SK-N-SH (cell line): ENCODE data around the gene TMEM14C. TPM values are rescaled to one million over a fixed set of nuclear protein-coding genes. Genes with fewer than 3 reads are reported as not detected.
"Not testable (repeated sequence)": the region's sequence is repeated elsewhere in the genome, so short reads cannot be mapped to it uniquely, and the experiment has no call there.

Experiments
- CTCF ChIA-PET: fragments of 300-600, 350-600 bp; formaldehyde crosslinking; extraction: SDS; loops from one replicate; lab custom pipeline; 2021; lab: Yijun Ruan, JAX
- POLR2A ChIA-PET: fragments of 350-600 bp; sonication (Branson Sonifier 250); formaldehyde crosslinking; extraction: SDS; loops from one replicate; lab custom pipeline; 2020; ENCODE audit warnings: antibody characterized with exemption, inconsistent platforms; lab: Yijun Ruan, JAX
- DNase-seq: peaks from one replicate; pipeline ENCODE4 v3.0.0; 2012
- H2AFZ ChIP-seq: fragments of 200-600 bp; sonication (generic); 2 replicates; pipeline ENCODE4 v1.8.1; 2016; ENCODE audit warnings: antibody characterized with exemption, mild to moderate bottlenecking, low read depth
- H3F3A ChIP-seq: fragments of 200-600 bp; sonication (generic); replicated peaks from 2 replicates; pipeline ENCODE3; 2016; ENCODE audit warnings: antibody characterized with exemption, mild to moderate bottlenecking; ENCODE audit not compliant: insufficient read depth
- H3K27ac ChIP-seq, 2 experiments: fragments of 200-500 bp in 1 of 2; fragments of 200-600 bp in 1 of 2; sonication (Bioruptor generic) in 1 of 2; sonication (generic), shearing (Covaris generic) in 1 of 2; 2 replicates each; pipeline versions ENCODE4 v1.5.1 to v1.6.1; 2014 to 2016; ENCODE audit warnings: low read depth in 2 of 2, inconsistent platforms in 1 of 2, low read length in 1 of 2, mild to moderate bottlenecking in 1 of 2, mixed read lengths in 1 of 2
- H3K27me3 ChIP-seq: fragments of 200-600 bp; sonication (generic), shearing (Covaris generic); 2 replicates; pipeline ENCODE4 v1.6.1; 2016; ENCODE audit warnings: mixed run types; ENCODE audit not compliant: insufficient read depth
- H3K36me3 ChIP-seq, 2 experiments: fragments of 200-500 bp in 1 of 2; fragments of 200-600 bp in 1 of 2; sonication (Bioruptor generic) in 1 of 2; sonication (generic) in 1 of 2; replicated peaks in 1 of 2; 2 replicates each; pipeline versions ENCODE3 to v1.5.1; 2014 to 2016; ENCODE audit warnings: low read length in 1 of 2, mild to moderate bottlenecking in 1 of 2; ENCODE audit not compliant: insufficient read depth in 2 of 2, control insufficient read depth in 1 of 2
- H3K4me1 ChIP-seq, 2 experiments: fragments of 200-500 bp in 1 of 2; fragments of 200-600 bp in 1 of 2; sonication (Bioruptor generic) in 1 of 2; sonication (generic), shearing (Covaris generic) in 1 of 2; 2 replicates each; pipeline versions ENCODE4 v1.5.1 to v1.6.1; 2014 to 2016; ENCODE audit warnings: low read depth in 1 of 2, low read length in 1 of 2, mixed run types in 1 of 2; ENCODE audit not compliant: insufficient read depth in 2 of 2, control insufficient read depth in 1 of 2
- H3K4me2 ChIP-seq: fragments of 200-600 bp; sonication (generic), shearing (Covaris generic); 2 replicates; pipeline ENCODE4 v1.6.1; 2017; ENCODE audit warnings: mixed run types
- H3K4me3 ChIP-seq, 2 experiments: fragments of 200-500 bp in 1 of 2; fragments of 200-600 bp in 1 of 2; sonication (Bioruptor generic) in 1 of 2; sonication (generic), shearing (Covaris generic) in 1 of 2; 2 replicates each; pipeline versions ENCODE4 v1.5.1 to v1.8.1; 2014 to 2016; ENCODE audit warnings: low read depth in 2 of 2, inconsistent platforms in 1 of 2, low read length in 1 of 2, mild to moderate bottlenecking in 1 of 2, mixed read lengths in 1 of 2, moderate library complexity in 1 of 2
- H3K79me2 ChIP-seq: fragments of 200-600 bp; sonication (generic); 2 replicates; pipeline ENCODE4 v1.8.1; 2017; ENCODE audit warnings: mild to moderate bottlenecking; ENCODE audit not compliant: insufficient read depth
- H3K9ac ChIP-seq: fragments of 200-600 bp; sonication (generic); 2 replicates; pipeline ENCODE4 v1.6.1; 2017; ENCODE audit warnings: mixed run types
- H3K9me2 ChIP-seq: fragments of 200-600 bp; sonication (generic); 2 replicates; pipeline ENCODE4 v1.6.1; 2017; ENCODE audit warnings: mixed run types
- H3K9me3 ChIP-seq: fragments of 200-600 bp; sonication (generic); 2 replicates; pipeline ENCODE4 v1.6.1; 2017; ENCODE audit warnings: mixed run types, mild to moderate bottlenecking, moderate library complexity
- H4K20me1 ChIP-seq: fragments of 200-600 bp; sonication (generic); 2 replicates; pipeline ENCODE4 v1.6.1; 2017; ENCODE audit warnings: mild to moderate bottlenecking, mixed run types; ENCODE audit not compliant: insufficient read depth
- CHD2 ChIP-seq: fragments of 150-350 bp; IDR thresholded peaks from 2 replicates; pipeline ENCODE4 v1.6.1; 2018; ENCODE audit warnings: low read length; ENCODE audit not compliant: partially characterized antibody
- ELF1 ChIP-seq: IDR thresholded peaks from 2 replicates; pipeline ENCODE4 v1.4.0; 2012
- EP300 ChIP-seq, 2 experiments: IDR thresholded peaks; 2 replicates each; pipeline versions ENCODE4 v1.4.0 to v1.6.1; 2012; ENCODE audit warnings: borderline replicate concordance in 1 of 2, low read depth in 1 of 2, low read length in 1 of 2
- JUND ChIP-seq: IDR thresholded peaks from 2 replicates; pipeline ENCODE4 v1.4.0; 2012
- MXI1 ChIP-seq: IDR thresholded peaks from 2 replicates; pipeline ENCODE4 v1.6.1; 2012; ENCODE audit warnings: mild to moderate bottlenecking, low read depth, low read length, improper control_type of control experiment
- NRF1 ChIP-seq: IDR thresholded peaks from 2 replicates; pipeline ENCODE4 v1.6.1; 2012; ENCODE audit warnings: low read depth, mild to moderate bottlenecking, low read length
- POLR2AphosphoS5 ChIP-seq: IDR thresholded peaks from 2 replicates; pipeline ENCODE4 v1.6.1; 2012; ENCODE audit warnings: low read depth, low read length
- RAD21 ChIP-seq: IDR thresholded peaks from 2 replicates; pipeline ENCODE4 v1.6.1; 2012; ENCODE audit warnings: mild to moderate bottlenecking, low read length
- RFX5 ChIP-seq: IDR thresholded peaks from 2 replicates; pipeline ENCODE4 v1.6.1; 2012; ENCODE audit warnings: mild to moderate bottlenecking, improper control_type of control experiment, low read length
- RXRA ChIP-seq: IDR thresholded peaks from 2 replicates; pipeline ENCODE4 v1.4.0; 2012; ENCODE audit warnings: low read depth, mild to moderate bottlenecking, borderline replicate concordance
- SIN3A ChIP-seq: IDR thresholded peaks from 2 replicates; pipeline ENCODE4 v1.6.1; 2012; ENCODE audit warnings: low read depth, mild to moderate bottlenecking, low read length, moderate library complexity, borderline replicate concordance
- TAF1 ChIP-seq: IDR thresholded peaks from 2 replicates; pipeline ENCODE4 v1.6.1; 2012; ENCODE audit warnings: low read depth, mild to moderate bottlenecking, low read length, moderate library complexity, borderline replicate concordance
- TEAD4 ChIP-seq: IDR thresholded peaks from 2 replicates; pipeline ENCODE4 v1.4.0; 2012; ENCODE audit warnings: mild to moderate bottlenecking, borderline replicate concordance; ENCODE audit not compliant: insufficient read depth
- YY1 ChIP-seq: IDR thresholded peaks from 2 replicates; pipeline ENCODE4 v1.4.0; 2012; ENCODE audit warnings: low read depth, mild to moderate bottlenecking
- ZBTB33 ChIP-seq: IDR thresholded peaks from 2 replicates; pipeline ENCODE4 v1.4.0; 2012; ENCODE audit warnings: low read depth, borderline replicate concordance
- WGBS: methylation state at CpG from one replicate; pipeline ENCODE4 v1.1.6; 2017; ENCODE audit warnings: low lambda C conversion rate; 5-methylcytosine and 5-hydroxymethylcytosine counted together
- polyA plus RNA-seq, 3 experiments: library from polyadenylated mRNA; depleted of rRNA; stranded (reverse); fragments of >200 nt; gene quantifications; 2 replicates each; pipeline ENCODE4 v1.2.3, GENCODE V29; 2012
- TF ChIP-seq, protein P1 (sequence below): fragments of 150-350 bp; IDR thresholded peaks from 2 replicates; pipeline ENCODE4 v1.6.1; 2017; ENCODE audit warnings: antibody characterized with exemption, low read length, low read depth, borderline replicate concordance

The TMEM14C gene
- polyA plus RNA-seq, 1 of the 3 experiments (the other 2 are of a cell fraction): 199 TPM

GRCh38 chr6:10741643-10742042, 18.8 kb downstream of the TMEM14C start:
- POLR2A ChIA-PET, H3K9me2 ChIP-seq, H2AFZ ChIP-seq, CTCF ChIA-PET, H3K79me2 ChIP-seq, H3K4me2 ChIP-seq, H4K20me1 ChIP-seq, H3K9ac ChIP-seq, H3K27ac ChIP-seq, H3K9me3 ChIP-seq, DNase-seq, H3K4me3 ChIP-seq, H3K4me1 ChIP-seq, H3K27me3 ChIP-seq, H3F3A ChIP-seq: not testable (repeated sequence)
- 81% methylated on average over 4 of the region's 4 CpGs for WGBS
- peaks cover 0 to 11% of the 10 kb centered on the region in 2 experiments for H3K36me3 ChIP-seq

GRCh38 chr6:10742251-10742650, 19.4 kb downstream of the TMEM14C start:
- WGBS: 93% methylated on average over 12 of the region's 12 CpGs
- Histone ChIP-seq H3K9me3 (no peaks in the 10 kb centered on the region), H3K36me3 (peaks cover 0 to 11% of the 10 kb centered on the region in 2 experiments), H3F3A (no peaks in the 10 kb centered on the region), H4K20me1 (no peaks in the 10 kb centered on the region), H3K9ac (no peak overlapping the region), H3K79me2 (peaks cover 4% of the 10 kb centered on the region; the same call in 1 of the 2 replicates), H3K9me2 (no peaks in the 10 kb centered on the region), H3K4me1 (peaks cover 0 to 2% of the 10 kb centered on the region in 2 experiments; a peak in 3 of 4 replicates), H3K4me2 (no peak overlapping the region), H3K27ac (no peak overlapping the region), H3K4me3 (no peak overlapping the region), H3K27me3 (no peaks in the 10 kb centered on the region), H2AFZ (no peak overlapping the region)
- DNase-seq: no peak
- TF ChIP-seq ZBTB33: no peak
- TF ChIP-seq TAF1: no peak
- TF ChIP-seq CHD2: no peak
- no peak for TF ChIP-seq RFX5
- TF ChIP-seq SIN3A: no peak
- no peak for TF ChIP-seq MXI1
- no peak for TF ChIP-seq POLR2AphosphoS5
- TF ChIP-seq NRF1: no peak
- no peak for TF ChIP-seq EP300 (IDR thresholded peaks at IDR 0.05; ENCODE audit: borderline replicate concordance in 1 of 2, low read depth in 1 of 2, low read length in 1 of 2)
- CTCF ChIA-PET: interaction anchor here (0.7 kb wide), 1 partner anchor 18 kb away, joined by 3 read pairs; no protein-coding TSS in a partner anchor
- POLR2A ChIA-PET: no interaction called here

DNA sequence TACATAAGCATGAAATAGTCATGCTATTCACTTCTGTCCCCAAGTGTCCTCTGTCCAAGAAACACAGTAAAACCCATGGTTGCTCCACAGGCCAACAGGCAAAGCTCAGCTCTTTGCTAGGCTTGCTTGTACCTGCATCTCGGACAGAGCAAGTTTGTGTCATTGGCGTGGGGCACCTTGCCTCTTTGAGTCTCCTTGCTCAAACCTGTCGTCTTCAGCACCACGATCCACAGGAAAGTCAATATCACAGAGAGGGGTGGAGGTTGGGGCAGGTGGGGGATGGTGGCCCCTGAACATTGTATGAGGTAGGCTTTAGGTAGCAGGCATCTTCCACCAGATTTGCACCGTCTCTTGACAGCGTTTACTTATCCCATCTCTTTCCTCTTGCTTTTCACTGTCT, 20.6 kb downstream of the TMEM14C start:
- H3K36me3 ChIP-seq: peaks cover 0 to 6% of the 10 kb centered on the region in 2 experiments
- POLR2A ChIA-PET: no interaction called here
- CTCF ChIA-PET: interaction anchor here (1.0 kb wide), 1 partner anchor 24 kb away, joined by 3 read pairs; no protein-coding TSS in a partner anchor

More for the DNA sequence above, 20.6 kb downstream of the TMEM14C start:
- 88% methylated on average over 6 of the region's 6 CpGs for WGBS
- peaks cover 0 to 6% of the 10 kb centered on the region in 2 experiments; a peak in 3 of 4 replicates for H3K4me1 ChIP-seq
- no peaks in the 10 kb centered on the region for H3K27me3 ChIP-seq
- peaks cover 9% of the 10 kb centered on the region for H3K79me2 ChIP-seq
- H3K9me3 ChIP-seq: no peaks in the 10 kb centered on the region
- no peak overlapping the region for H3K27ac ChIP-seq
- TF ChIP-seq MXI1 (no peak), JUND (no peak), RAD21 (no peak), CHD2 (no peak), TEAD4 (no peak), RXRA (no peak), YY1 (no peak), ELF1 (no peak)
- TF ChIP-seq, protein P1, sequence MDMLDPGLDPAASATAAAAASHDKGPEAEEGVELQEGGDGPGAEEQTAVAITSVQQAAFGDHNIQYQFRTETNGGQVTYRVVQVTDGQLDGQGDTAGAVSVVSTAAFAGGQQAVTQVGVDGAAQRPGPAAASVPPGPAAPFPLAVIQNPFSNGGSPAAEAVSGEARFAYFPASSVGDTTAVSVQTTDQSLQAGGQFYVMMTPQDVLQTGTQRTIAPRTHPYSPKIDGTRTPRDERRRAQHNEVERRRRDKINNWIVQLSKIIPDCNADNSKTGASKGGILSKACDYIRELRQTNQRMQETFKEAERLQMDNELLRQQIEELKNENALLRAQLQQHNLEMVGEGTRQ: no peak
- no peaks in the 10 kb centered on the region for H4K20me1 ChIP-seq
- no peak overlapping the region for H2AFZ ChIP-seq
- H3K4me3 ChIP-seq: no peak overlapping the region
- H3K9me2 ChIP-seq: no peaks in the 10 kb centered on the region
- no peak for DNase-seq
- H3K9ac ChIP-seq: no peak overlapping the region
- no peaks in the 10 kb centered on the region for H3F3A ChIP-seq
- no peak overlapping the region for H3K4me2 ChIP-seq
